OCI-LY7 (cell line): Measurements from ENCODE around the gene TNFSF13.

Experiments
- EZH2phosphoT487 ChIP-seq: fragments of 200-600 bp; sonication (generic); IDR thresholded peaks from 2 replicates; pipeline ENCODE4 v1.6.1; 2018; ENCODE audit warnings: low read depth, borderline replicate concordance, mild to moderate bottlenecking, mixed run types, antibody characterized with exemption, low read length, moderate library complexity, mixed read lengths
- TF ChIP-seq, protein P1 (sequence below): fragments of 200-600 bp; sonication (generic); conservative IDR thresholded peaks from 2 replicates; pipeline ENCODE4 v1.5.1; 2014; ENCODE audit warnings: mild to moderate bottlenecking, antibody characterized with exemption, low read length, moderate library complexity, mixed read lengths

DNA sequence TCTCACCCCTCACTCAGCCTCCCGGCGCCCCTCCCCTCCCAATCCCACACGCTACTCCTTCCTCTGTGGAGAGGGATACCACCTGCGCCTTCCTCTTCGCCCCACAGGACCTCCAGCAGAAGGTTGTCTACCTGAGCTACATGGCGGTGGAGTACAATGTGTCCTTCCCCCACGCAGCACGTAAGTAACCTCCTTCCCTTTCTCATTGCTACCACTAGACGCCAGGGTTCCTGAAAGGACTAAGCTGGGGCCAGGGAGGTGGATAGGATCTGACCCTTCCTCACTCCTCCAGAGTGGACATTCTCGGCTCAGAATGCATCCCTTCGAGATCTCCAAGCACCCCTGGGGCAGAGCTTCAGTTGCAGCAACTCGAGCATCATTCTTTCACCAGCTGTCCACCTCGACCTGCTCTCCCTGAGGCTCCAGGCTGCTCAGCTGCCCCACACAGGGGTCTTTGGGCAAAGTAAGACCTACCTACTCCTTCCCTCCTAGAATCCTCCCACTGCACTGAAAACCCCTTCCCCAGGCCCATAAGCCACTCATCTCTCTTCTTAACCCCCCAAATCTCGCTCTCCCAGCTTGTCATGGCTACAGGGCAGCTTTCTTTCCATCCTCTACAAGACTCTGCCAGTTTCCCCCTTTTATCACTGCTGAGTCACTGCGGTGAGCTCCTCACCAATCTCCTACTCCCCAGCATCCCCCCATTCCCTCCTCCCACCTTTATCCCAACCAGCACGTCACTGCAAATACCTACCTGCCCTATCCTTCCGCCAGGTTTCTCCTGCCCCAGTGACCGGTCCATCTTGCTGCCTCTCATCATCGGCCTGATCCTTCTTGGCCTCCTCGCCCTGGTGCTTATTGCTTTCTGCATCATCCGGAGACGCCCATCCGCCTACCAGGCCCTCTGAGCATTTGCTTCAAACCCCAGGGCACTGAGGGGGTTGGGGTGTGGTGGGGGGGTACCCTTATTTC lies 22.3 kb downstream of the TNFSF13 start:
- TF ChIP-seq, protein P1, sequence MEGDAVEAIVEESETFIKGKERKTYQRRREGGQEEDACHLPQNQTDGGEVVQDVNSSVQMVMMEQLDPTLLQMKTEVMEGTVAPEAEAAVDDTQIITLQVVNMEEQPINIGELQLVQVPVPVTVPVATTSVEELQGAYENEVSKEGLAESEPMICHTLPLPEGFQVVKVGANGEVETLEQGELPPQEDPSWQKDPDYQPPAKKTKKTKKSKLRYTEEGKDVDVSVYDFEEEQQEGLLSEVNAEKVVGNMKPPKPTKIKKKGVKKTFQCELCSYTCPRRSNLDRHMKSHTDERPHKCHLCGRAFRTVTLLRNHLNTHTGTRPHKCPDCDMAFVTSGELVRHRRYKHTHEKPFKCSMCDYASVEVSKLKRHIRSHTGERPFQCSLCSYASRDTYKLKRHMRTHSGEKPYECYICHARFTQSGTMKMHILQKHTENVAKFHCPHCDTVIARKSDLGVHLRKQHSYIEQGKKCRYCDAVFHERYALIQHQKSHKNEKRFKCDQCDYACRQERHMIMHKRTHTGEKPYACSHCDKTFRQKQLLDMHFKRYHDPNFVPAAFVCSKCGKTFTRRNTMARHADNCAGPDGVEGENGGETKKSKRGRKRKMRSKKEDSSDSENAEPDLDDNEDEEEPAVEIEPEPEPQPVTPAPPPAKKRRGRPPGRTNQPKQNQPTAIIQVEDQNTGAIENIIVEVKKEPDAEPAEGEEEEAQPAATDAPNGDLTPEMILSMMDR: no peak
- TF ChIP-seq EZH2phosphoT487: no peak
